ENCODE data around the gene MECP2.

MECP2 gene

GRCh38 chrX:154116426-154117211 is 19.1 kb upstream of the MECP2 start:
- no peak for DNase-seq (ENCODE audit: low spot score)
- TF ChIP-seq, protein P1, sequence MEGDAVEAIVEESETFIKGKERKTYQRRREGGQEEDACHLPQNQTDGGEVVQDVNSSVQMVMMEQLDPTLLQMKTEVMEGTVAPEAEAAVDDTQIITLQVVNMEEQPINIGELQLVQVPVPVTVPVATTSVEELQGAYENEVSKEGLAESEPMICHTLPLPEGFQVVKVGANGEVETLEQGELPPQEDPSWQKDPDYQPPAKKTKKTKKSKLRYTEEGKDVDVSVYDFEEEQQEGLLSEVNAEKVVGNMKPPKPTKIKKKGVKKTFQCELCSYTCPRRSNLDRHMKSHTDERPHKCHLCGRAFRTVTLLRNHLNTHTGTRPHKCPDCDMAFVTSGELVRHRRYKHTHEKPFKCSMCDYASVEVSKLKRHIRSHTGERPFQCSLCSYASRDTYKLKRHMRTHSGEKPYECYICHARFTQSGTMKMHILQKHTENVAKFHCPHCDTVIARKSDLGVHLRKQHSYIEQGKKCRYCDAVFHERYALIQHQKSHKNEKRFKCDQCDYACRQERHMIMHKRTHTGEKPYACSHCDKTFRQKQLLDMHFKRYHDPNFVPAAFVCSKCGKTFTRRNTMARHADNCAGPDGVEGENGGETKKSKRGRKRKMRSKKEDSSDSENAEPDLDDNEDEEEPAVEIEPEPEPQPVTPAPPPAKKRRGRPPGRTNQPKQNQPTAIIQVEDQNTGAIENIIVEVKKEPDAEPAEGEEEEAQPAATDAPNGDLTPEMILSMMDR (IDR thresholded peaks at IDR 0.05; ENCODE audit: borderline replicate concordance, control extremely low read depth, extremely low read depth, insufficient read depth, missing control alignments): no peak
- in situ Hi-C loops (cut with MboI; ENCODE audit: low sequenced_read_pairs, unreplicated experiment): no loop called here

GRCh38 chrX:154115750-154116149 is 18.2 kb upstream of the MECP2 start:
- TF ChIP-seq, protein P1 (IDR thresholded peaks at IDR 0.05; ENCODE audit: borderline replicate concordance, control extremely low read depth, extremely low read depth, insufficient read depth, missing control alignments): no peak

GRCh38 chrX:154115071-154115470 is 17.6 kb upstream of the MECP2 start:
- TF ChIP-seq, protein P1 (IDR thresholded peaks at IDR 0.05; ENCODE audit: borderline replicate concordance, control extremely low read depth, extremely low read depth, insufficient read depth, missing control alignments): no peak
- in situ Hi-C loops (cut with MboI; ENCODE audit: low sequenced_read_pairs, unreplicated experiment): no loop called here
- DNase-seq (ENCODE audit: low spot score): no peak

More at GRCh38 chrX:154115750-154116149, 18.2 kb upstream of the MECP2 start:
- no peak for DNase-seq (ENCODE audit: low spot score)
- in situ Hi-C loops (cut with MboI; ENCODE audit: low sequenced_read_pairs, unreplicated experiment): no loop called here

- TF ChIP-seq, protein P1 (IDR thresholded peaks at IDR 0.05; ENCODE audit: borderline replicate concordance, control extremely low read depth, extremely low read depth, insufficient read depth, missing control alignments): no peak
- in situ Hi-C loops (cut with MboI; ENCODE audit: low sequenced_read_pairs, unreplicated experiment): no loop called here
- DNase-seq (ENCODE audit: low spot score): no peak
Observed at GRCh38 chrX:154114652-154115051, 17.1 kb upstream of the MECP2 start.

DNA sequence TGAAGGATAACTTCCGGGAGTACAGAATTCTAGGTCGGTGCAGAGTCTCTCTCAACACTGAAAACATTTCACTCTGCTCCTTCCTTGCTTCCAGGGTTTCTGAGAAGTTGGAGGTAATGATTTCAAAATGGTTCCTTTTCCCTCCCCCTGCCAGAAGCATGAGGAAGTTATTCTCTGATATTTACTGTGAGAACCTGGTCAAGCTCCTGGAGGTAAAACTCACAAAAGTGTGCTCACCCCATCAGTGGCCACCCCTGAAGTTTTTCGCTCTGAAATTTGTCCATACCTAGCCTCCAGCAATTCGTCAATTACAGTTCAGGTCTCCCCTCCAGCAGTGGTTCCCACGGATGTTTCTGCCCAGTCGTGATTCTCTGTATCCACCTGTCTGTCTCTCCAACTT is 16.2 kb upstream of the MECP2 start:
- in situ Hi-C loops (cut with MboI; ENCODE audit: low sequenced_read_pairs, unreplicated experiment): no loop called here
- TF ChIP-seq, protein P1 (IDR thresholded peaks at IDR 0.05; ENCODE audit: borderline replicate concordance, control extremely low read depth, extremely low read depth, insufficient read depth, missing control alignments): no peak
- no peak for DNase-seq (ENCODE audit: low spot score)

GRCh38 chrX:154098551-154098950 is 1.0 kb upstream of the MECP2 start:
- TF ChIP-seq, protein P1 (IDR thresholded peaks at IDR 0.05; ENCODE audit: borderline replicate concordance, control extremely low read depth, extremely low read depth, insufficient read depth, missing control alignments): no peak
- in situ Hi-C loops (cut with MboI; ENCODE audit: low sequenced_read_pairs, unreplicated experiment): no loop called here
- no peak for DNase-seq (ENCODE audit: low spot score)

Measured in GM13976 (cell line).